ENCODE data around the gene CCDC170.
A peak's percentile ranks its signal among the peaks of the same experiment; 100 is the strongest.

CCDC170 gene

DNA sequence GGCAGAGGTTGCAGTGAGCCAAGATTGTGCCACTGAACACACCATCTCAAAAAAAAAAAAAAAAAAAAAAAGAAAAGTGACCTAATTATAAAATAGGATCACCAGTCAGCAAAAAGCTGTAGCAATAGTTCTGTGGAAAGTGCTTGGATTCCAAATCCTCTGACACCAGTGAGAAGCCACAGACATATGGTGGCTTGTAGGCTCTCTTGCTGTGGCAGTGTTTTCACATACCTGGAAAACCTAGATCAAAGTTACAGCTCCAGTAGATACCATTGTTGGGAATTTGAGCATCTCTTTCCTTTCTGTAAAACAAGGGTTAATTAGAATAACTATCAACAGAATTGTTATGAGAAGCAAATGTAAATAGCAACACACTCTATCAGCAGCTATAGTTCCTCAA lies 4.1 kb downstream of the CCDC170 start:
- H3K4me3 ChIP-seq: no peak overlapping the region
- TF ChIP-seq POLR2AphosphoS5 (IDR thresholded peaks at IDR 0.05; ENCODE audit: borderline replicate concordance, low read depth, low read length): no peak
- TF ChIP-seq EZH2 (IDR thresholded peaks at IDR 0.05): no peak
- no peak for TF ChIP-seq FOXP2 (optimal IDR thresholded peaks at IDR 0.05; ENCODE audit: control extremely low read depth, extremely low read length, insufficient read depth)
- peak overlapping the region; percentile 34; the same call in 1 of the 2 replicates for H3K27ac ChIP-seq
- no peaks in the 10 kb centered on the region for H3K9me3 ChIP-seq (ENCODE audit: low read depth, low read length)
- DNase-seq (ENCODE audit: low read depth, low spot score): no peak
- no peaks in the 10 kb centered on the region for H3K36me3 ChIP-seq (ENCODE audit: insufficient read depth, low read length)
- H3K9ac ChIP-seq (ENCODE audit: insufficient read length): no peak overlapping the region

DNA sequence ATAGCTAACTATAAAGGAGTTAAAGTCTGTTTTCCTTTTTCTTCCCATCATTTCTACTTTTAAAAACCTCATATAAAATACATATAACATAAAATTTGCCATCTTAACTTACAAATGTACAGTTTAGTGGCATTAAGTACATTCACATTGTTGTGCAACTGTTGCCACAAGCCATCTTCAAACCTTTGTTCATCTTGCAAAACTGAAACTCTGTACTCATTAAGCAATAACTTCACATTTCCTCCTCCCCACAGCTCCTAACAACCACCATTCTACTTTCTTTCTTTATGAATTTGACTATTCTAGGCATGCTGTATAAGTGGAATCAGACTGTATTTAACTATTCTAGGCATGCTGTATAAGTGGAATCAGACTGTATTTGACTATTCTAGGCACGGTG lies 4.5 kb downstream of the CCDC170 start:
- H3K27ac ChIP-seq: peak overlapping the region; percentile 34; the same call in 1 of the 2 replicates
- no peaks in the 10 kb centered on the region for H3K9me3 ChIP-seq (ENCODE audit: low read depth, low read length)
- TF ChIP-seq POLR2AphosphoS5 (IDR thresholded peaks at IDR 0.05; ENCODE audit: borderline replicate concordance, low read depth, low read length) (no peak), FOXP2 (optimal IDR thresholded peaks at IDR 0.05; ENCODE audit: control extremely low read depth, extremely low read length, insufficient read depth) (no peak), EZH2 (IDR thresholded peaks at IDR 0.05) (no peak)
- no peak overlapping the region for H3K9ac ChIP-seq (ENCODE audit: insufficient read length)
- no peaks in the 10 kb centered on the region for H3K36me3 ChIP-seq (ENCODE audit: insufficient read depth, low read length)
- no peak overlapping the region for H3K4me3 ChIP-seq
- DNase-seq (ENCODE audit: low read depth, low spot score): no peak

DNA sequence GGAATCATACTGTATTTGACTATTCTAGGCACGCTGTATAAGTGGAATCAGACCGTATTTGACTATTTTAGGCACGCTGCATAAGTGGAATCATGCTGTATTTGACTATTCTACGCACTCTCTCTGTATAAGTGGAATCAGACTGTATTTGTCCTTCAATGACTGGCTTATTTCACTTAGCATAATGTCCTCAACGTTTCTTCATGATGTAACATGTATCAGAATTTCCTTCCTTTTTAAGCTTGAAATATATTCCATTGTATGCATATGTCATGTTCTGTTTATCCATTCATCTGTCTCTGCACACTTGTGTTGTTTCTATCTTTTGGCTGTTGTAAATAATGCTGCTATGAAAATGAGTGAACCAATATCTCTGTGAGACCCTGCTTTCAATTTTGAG lies 5.7 kb downstream of the CCDC170 start:
- Histone ChIP-seq H3K36me3 (ENCODE audit: insufficient read depth, low read length) (no peaks in the 10 kb centered on the region), H3K27ac (no peak overlapping the region), H3K4me3 (no peak overlapping the region), H3K9ac (ENCODE audit: insufficient read length) (no peak overlapping the region), H3K9me3 (ENCODE audit: low read depth, low read length) (no peaks in the 10 kb centered on the region)
- TF ChIP-seq FOXP2 (optimal IDR thresholded peaks at IDR 0.05; ENCODE audit: control extremely low read depth, extremely low read length, insufficient read depth): no peak
- no peak for DNase-seq (ENCODE audit: low read depth, low spot score)

- Histone ChIP-seq H3K9me3 (ENCODE audit: low read depth, low read length) (no peaks in the 10 kb centered on the region), H3K36me3 (ENCODE audit: insufficient read depth, low read length) (no peaks in the 10 kb centered on the region), H3K4me3 (no peak overlapping the region), H3K27ac (no peak overlapping the region), H3K9ac (ENCODE audit: insufficient read length) (no peak overlapping the region)
- no peak for TF ChIP-seq EZH2 (IDR thresholded peaks at IDR 0.05)
- TF ChIP-seq FOXP2 (optimal IDR thresholded peaks at IDR 0.05; ENCODE audit: control extremely low read depth, extremely low read length, insufficient read depth): no peak
- TF ChIP-seq POLR2AphosphoS5 (IDR thresholded peaks at IDR 0.05; ENCODE audit: borderline replicate concordance, low read depth, low read length): no peak
- DNase-seq (ENCODE audit: low read depth, low spot score): no peak
Measured at GRCh38 chr6:151501511-151502136, 7.8 kb downstream of the CCDC170 start.

GRCh38 chr6:151502499-151502898 lies 8.7 kb downstream of the CCDC170 start:
- Histone ChIP-seq H3K36me3 (ENCODE audit: insufficient read depth, low read length) (no peaks in the 10 kb centered on the region), H3K9me3 (ENCODE audit: low read depth, low read length) (no peaks in the 10 kb centered on the region), H3K9ac (ENCODE audit: insufficient read length) (no peak overlapping the region), H3K27ac (peak overlapping the region; percentile 55; the same call in 1 of the 2 replicates), H3K4me3 (no peak overlapping the region)
- TF ChIP-seq FOXP2 (optimal IDR thresholded peaks at IDR 0.05; ENCODE audit: control extremely low read depth, extremely low read length, insufficient read depth) (no peak), POLR2AphosphoS5 (IDR thresholded peaks at IDR 0.05; ENCODE audit: borderline replicate concordance, low read depth, low read length) (no peak), EZH2 (IDR thresholded peaks at IDR 0.05) (no peak)
- no peak for DNase-seq (ENCODE audit: low read depth, low spot score)

- no peak for TF ChIP-seq FOXP2 (optimal IDR thresholded peaks at IDR 0.05; ENCODE audit: control extremely low read depth, extremely low read length, insufficient read depth)
- TF ChIP-seq EZH2 (IDR thresholded peaks at IDR 0.05): no peak
- TF ChIP-seq POLR2AphosphoS5 (IDR thresholded peaks at IDR 0.05; ENCODE audit: borderline replicate concordance, low read depth, low read length): no peak
- H3K27ac ChIP-seq: no peak overlapping the region
- H3K4me3 ChIP-seq: no peak overlapping the region
- no peaks in the 10 kb centered on the region for H3K9me3 ChIP-seq (ENCODE audit: low read depth, low read length)
- H3K9ac ChIP-seq (ENCODE audit: insufficient read length): no peak overlapping the region
- H3K36me3 ChIP-seq (ENCODE audit: insufficient read depth, low read length): no peaks in the 10 kb centered on the region
- DNase-seq (ENCODE audit: low read depth, low spot score): no peak
Measured at GRCh38 chr6:151506761-151507160, 12.9 kb downstream of the CCDC170 start.

DNA sequence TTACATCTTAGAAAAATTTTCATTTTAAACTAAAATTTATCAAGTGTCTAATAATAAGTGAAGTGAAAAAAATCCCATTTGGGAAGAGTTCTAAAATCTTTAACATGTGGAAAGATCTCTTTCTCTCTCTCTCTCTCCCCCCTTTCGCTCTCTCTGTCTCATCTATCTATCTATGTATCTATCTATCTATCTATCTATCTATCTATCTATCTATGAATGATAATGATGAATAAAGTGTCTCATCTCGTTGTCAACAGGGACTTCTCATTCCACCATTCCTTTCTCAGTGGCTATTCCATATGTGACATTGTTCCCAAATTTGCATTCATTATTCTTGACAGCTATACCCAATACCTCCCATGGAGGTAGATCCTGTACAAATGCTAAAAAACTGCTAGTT lies 15.2 kb downstream of the CCDC170 start:
- Histone ChIP-seq H3K36me3 (ENCODE audit: insufficient read depth, low read length) (no peaks in the 10 kb centered on the region), H3K9ac (ENCODE audit: insufficient read length) (no peak overlapping the region), H3K4me3 (no peak overlapping the region), H3K9me3 (ENCODE audit: low read depth, low read length) (no peaks in the 10 kb centered on the region), H3K27ac (no peak overlapping the region)
- no peak for DNase-seq (ENCODE audit: low read depth, low spot score)
- TF ChIP-seq FOXP2 (optimal IDR thresholded peaks at IDR 0.05; ENCODE audit: control extremely low read depth, extremely low read length, insufficient read depth): no peak

DNA sequence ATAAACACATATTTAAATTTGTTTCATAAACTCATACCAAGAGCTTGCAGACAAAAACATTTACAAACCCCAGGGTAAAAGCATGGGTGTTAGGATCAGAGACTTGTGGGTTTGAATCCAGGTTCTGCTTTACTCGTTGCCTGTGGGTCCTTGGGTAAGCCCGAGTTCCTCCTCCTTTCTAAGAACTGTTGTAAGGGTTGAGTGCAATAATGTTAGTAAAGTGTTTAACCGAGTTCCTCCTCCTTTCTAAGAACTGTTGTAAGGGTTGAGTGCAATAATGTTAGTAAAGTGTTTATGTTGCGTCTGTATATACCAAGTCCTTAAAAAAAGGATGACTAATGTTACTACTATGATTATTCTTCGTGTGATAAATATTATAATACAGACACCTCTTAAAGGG lies 18.7 kb downstream of the CCDC170 start:
- Histone ChIP-seq H3K36me3 (ENCODE audit: insufficient read depth, low read length) (no peaks in the 10 kb centered on the region), H3K9ac (ENCODE audit: insufficient read length) (no peak overlapping the region), H3K27ac (no peak overlapping the region), H3K9me3 (ENCODE audit: low read depth, low read length) (no peaks in the 10 kb centered on the region), H3K4me3 (no peak overlapping the region)
- TF ChIP-seq EZH2 (IDR thresholded peaks at IDR 0.05) (no peak), FOXP2 (optimal IDR thresholded peaks at IDR 0.05; ENCODE audit: control extremely low read depth, extremely low read length, insufficient read depth) (no peak), POLR2AphosphoS5 (IDR thresholded peaks at IDR 0.05; ENCODE audit: borderline replicate concordance, low read depth, low read length) (no peak)
- no peak for DNase-seq (ENCODE audit: low read depth, low spot score)
